ENCODE measurements around the gene ULK3.
A peak's percentile ranks its signal among the peaks of the same experiment; 100 is the strongest.
"Not testable (repeated sequence)": the region's sequence is repeated elsewhere in the genome, so short reads cannot be mapped to it uniquely, and the experiment has no call there.

The ULK3 gene

GRCh38 chr15:74842581-74843444 lies at the start of gene ULK3:
TSS of gene ULK3 (minus strand) at chr15:74843156. CDS start at chr15:74843105, 51 bp downstream.
- DNase-seq = peak; percentile 93

GRCh38 chr15:74892313-74892712 lies 49.4 kb upstream of the ULK3 start:
- no peak for DNase-seq

- no peak for DNase-seq
Observed at GRCh38 chr15:74891469-74891868, 48.5 kb upstream of the ULK3 start.

GRCh38 chr15:74890665-74890960 lies 47.7 kb upstream of the ULK3 start:
- no peak for DNase-seq

- DNase-seq = peak; percentile 89 to 93
Observed at GRCh38 chr15:74889883-74890664, 47.1 kb upstream of the ULK3 start, which contains the start of gene MPI. TSS of gene MPI (plus strand) at chr15:74890042. CDS start at chr15:74890074, 32 bp downstream.

- peak; percentile 36 to 37 for DNase-seq
Observed at GRCh38 chr15:74889390-74889882, 46.5 kb upstream of the ULK3 start.

GRCh38 chr15:74888716-74889115 lies 45.8 kb upstream of the ULK3 start:
- no peak for DNase-seq

- not testable (repeated sequence) for DNase-seq
Observed at GRCh38 chr15:74887537-74888193, 44.7 kb upstream of the ULK3 start.

GRCh38 chr15:74885461-74885860 lies 42.5 kb upstream of the ULK3 start:
- no peak for DNase-seq

- no peak for DNase-seq
Observed at GRCh38 chr15:74884428-74885223, 41.7 kb upstream of the ULK3 start.

GRCh38 chr15:74882528-74882927 lies 39.6 kb upstream of the ULK3 start:
- DNase-seq = no peak

GRCh38 chr15:74878273-74878672 lies 35.3 kb upstream of the ULK3 start:
- DNase-seq = no peak

GRCh38 chr15:74873756-74874424 lies 30.9 kb upstream of the ULK3 start:
- DNase-seq = peak in 1 of 2 experiments; percentile 44

- DNase-seq = peak; percentile 90 to 92
Observed at GRCh38 chr15:74873036-74873755, 30.2 kb upstream of the ULK3 start, which contains the start of gene SCAMP2. TSS of gene SCAMP2 (minus strand) at chr15:74873365. CDS start at chr15:74873255, 110 bp downstream.

- no peak for DNase-seq
Observed at GRCh38 chr15:74872702-74873035, 29.7 kb upstream of the ULK3 start.

GRCh38 chr15:74870436-74871215 lies 27.7 kb upstream of the ULK3 start:
- no peak for DNase-seq

GRCh38 chr15:74869726-74870407 lies 26.9 kb upstream of the ULK3 start:
- DNase-seq = peak; percentile 43 to 61

GRCh38 chr15:74869372-74869725 lies 26.4 kb upstream of the ULK3 start:
- no peak for DNase-seq

- peak in 1 of 2 experiments; percentile 27 for DNase-seq
Observed at GRCh38 chr15:74868059-74868458, 25.1 kb upstream of the ULK3 start.
